HUDEP-2 (cell line): ENCODE data around the gene LRG1.
"Not testable (repeated sequence)": the region's sequence is repeated elsewhere in the genome, so short reads cannot be mapped to it uniquely, and the experiment has no call there.

Experiments
- DNase-seq, 76 experiments: peaks; one replicate each; lab custom pipeline; 2025; ENCODE audit not compliant: unreplicated experiment in 76 of 76; lab: John Stamatoyannopoulos, UW

Gene LRG1

DNA sequence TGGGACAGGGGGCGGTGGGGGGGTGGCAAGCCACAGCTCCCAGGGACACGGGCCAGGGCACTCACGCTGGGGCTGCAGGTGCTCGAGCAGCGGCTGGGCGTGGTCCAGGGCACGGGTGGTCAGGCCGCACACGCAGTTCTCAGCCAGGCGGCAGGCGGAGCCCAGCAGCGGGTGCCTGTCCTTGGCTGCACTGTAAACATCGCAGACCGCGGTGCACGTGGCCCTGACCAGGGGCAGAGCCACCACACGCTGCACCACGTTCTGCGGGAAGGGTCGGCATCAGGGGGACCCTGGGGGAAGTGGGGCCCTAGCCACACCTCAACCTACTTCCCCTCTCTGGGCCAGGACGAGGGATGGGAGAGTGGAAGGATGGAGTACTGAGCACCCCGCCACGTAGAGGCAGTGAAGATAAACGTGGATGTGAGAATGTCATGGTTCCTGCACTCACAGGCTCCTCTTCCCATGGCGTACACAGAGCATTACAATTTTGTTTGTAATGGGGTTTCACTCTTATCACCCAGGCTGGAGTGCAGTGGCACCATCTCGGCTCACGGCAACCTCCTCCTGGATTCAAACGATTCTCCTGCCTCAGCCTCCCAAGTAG, 8.2 kb downstream of the LRG1 start:
- no peak for DNase-seq

DNA sequence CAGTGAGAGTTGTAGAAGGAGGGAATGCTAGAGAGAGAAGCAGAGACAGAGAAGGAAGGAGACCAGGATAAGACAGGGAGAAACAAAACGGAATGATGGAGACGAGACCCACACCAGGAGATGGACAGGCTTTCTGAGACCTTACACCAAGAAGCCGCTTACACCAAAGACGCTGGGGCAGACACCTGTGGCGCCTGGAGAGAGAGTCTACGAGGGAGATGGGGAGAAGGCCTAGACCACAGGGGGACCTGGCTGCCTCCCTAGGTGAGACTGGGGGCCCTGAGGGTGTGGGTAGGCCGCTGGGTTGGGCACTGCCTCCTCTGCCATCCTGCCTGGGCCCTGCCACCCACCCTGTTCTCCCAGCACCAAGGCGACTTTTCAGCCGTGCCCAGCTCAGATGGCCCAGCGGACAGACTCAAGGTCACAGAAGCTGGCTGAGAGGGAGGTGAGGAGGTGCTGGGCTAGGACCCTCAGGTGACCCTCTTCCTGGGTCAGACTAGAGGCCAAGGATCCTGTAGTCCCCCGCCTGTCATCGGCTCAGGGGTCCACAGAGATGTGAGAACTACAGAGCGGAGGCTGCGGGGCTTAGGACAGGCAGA, 9.8 kb downstream of the LRG1 start:
- DNase-seq, result no peak

DNA sequence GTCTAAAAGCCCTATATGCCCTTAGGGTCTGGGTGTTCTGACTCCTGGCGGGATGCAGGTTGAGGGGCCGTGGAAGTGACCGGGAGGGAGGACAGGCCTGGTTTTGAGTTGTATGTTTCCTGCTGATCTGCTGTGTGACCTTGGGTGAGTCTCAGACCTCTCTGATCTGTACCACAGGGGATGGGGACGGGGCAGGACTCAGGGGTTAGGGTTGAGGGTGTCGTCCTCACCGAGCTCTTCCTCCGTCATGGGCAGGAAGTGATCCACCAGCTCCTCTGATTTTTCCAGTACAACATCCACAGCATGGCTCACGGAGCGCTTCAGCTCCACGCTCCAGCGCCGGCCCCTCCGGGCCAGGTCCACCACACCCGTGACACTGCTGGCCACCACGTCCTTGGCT, 11.0 kb downstream of the LRG1 start:
- no peak for DNase-seq

DNA sequence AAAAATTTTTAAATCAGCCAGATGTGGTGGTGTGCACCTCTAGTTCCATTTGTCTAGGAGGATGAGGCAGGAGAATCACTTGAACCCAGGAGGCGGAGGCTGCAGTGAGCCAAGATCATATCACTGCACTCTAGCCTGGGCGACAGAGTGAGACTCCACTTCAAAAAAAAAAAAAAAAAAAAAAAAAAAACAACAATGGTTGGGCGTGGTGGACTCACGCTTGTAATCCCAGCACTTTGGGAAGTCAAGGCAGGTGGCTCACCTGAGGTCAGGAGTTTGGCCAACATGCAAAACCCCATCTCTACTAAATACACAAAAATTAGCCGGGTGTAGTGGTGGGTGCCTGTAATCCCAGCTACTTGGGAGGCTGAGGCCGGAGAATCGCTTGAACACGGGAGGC, 12.5 kb downstream of the LRG1 start:
- DNase-seq, result not testable (repeated sequence)

DNA sequence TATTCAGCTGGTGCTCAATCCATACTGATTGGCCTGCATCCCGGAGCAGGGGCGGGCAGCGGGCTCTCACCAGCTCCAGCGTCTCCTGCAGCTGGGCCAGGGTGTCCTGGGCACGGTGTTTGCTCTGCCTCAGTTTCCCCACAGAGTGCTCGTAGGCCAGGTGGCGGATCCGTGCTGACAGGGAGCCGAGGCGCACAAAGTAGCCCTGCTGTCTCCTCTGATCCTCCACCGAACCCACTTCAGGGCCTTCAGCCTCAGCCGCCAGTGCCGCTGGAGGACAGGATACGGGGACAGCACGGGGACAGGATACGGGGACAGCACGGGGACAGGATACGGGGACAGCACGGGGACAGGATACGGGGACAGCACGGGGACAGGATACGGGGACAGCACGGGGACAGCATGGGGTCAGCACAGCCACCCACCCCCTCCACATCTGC, 14.3 kb downstream of the LRG1 start:
- DNase-seq, result no peak

DNA sequence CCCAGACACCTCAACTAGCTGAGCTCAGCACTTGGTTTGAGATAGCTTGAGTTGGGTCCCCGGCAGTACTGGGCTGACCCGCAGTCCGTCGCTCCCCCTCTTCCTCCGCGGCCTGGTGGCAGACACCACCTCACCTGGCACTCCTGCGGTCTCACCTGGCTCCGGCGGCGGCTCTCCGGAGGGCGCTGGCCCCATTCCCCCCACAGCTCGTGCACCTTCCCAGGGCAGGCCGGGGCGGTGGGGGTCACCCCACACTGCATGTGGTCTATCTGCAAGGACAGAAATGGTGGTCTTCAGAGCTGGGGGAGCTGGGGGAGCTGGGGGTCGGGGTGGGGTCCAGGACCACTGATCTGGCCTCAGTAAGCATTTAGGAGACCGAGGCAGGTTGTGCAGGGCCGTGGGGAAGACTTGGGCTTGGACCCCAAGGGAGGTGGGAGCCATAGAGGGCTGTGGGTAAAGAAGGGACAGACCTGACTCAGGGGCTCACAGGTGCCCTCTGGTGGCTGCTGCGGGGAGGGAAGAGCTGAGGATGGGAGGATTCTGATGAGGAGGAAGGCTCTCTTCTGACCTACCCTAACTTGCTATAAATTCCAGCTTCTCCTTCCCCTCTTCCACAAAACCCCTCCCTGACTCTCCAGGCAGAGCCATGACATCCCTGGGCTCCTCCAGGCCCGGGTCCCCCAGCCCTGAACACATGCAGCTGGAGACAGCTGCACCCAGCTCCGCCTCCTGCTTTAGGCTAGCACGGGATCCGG, 14.9 kb downstream of the LRG1 start:
- DNase-seq, result peak in 62 of 76 experiments; percentile 18 to 84 (median 62)

DNA sequence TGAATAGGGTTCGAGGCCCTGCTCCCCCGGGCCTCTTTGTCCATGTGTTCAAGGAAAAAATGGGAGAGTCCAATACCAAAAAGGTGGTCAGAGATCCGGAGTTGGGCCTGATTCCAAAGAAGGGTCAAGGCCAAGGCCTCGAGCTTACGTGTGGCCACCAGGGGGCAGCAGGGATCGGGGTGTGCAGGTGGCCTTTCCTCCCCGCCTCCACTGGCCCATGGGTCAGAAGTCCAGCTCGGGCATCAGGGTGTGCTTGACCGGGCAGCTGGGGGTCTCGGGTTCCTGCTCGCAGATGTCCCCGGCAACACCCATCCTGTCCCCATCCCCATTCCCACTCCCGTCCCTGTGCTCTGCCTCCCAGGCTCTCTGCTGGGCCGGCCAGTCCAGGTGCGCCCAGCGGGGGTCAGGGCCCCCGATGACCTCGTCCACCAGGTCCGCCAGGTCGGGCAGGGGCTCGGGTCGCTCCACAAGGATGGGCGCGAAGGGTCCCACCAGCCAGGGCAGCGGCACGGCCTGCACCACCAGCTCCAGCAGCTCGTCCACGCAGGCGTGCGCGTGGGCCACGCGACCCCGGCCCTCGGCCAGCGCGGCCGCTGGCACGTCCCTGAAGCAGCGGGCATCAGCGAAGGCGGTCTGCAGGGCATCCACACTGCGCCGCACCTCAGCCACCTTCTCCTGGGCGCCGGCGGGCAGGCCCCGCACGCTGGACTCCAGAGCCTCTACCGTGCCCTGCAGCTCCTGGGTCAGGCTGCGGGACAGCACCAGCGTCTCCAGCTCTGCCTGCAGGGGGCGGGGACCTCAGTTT, 16.3 kb downstream of the LRG1 start:
- peak in 49 of 76 experiments; percentile 4 to 68 (median 37) for DNase-seq

DNA sequence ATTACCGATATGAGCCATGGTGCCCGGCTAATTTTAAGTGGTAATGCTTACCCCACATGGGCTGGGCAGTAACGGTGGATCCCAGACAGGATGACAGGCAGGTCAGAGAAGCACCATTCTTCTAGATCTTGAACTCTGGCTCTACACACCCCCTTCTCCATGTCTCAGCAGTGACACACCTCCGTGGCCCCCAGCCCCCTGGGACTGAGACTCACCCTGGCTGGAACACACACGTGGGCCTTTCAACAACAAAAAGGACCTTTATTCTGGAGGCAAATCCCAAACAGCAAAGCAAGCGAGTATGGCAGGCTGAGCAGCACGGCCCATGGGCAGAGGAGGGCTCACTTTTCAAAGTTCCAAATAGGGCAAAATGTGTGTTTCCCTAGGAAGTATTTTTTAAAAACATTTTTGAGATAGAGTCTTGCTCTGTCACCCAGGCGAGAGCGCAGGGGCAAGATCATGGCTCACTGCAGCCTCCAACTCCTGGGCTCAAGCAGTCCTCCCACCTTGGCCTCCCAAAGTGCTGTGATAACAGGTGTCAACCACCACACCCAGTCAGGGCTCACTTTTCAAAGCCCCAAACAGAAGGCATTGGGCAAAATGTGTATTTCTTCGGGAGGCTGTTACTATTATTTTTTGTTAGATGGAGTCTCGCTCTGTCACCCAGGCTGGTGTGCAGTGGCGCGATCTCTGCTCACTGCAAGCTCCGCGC, 17.4 kb downstream of the LRG1 start:
- DNase-seq, result no peak

DNA sequence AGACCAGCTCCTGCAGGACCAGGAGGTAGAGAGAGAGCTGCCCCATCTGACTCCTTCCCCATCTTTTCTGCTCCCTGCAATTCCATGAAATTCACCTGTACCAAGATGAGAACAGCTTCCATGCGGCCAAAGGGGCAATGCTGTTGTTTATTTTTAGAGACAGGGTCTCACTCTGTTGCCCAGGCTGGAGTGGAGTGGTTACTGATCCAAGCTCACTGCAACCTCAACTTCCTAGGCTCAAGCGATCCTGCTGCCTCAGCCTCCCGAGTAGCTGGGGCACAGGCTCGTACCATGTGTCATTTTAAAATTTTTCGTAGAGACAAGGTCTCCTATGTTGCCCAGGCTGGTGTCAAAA, 18.0 kb downstream of the LRG1 start:
- no peak for DNase-seq

DNA sequence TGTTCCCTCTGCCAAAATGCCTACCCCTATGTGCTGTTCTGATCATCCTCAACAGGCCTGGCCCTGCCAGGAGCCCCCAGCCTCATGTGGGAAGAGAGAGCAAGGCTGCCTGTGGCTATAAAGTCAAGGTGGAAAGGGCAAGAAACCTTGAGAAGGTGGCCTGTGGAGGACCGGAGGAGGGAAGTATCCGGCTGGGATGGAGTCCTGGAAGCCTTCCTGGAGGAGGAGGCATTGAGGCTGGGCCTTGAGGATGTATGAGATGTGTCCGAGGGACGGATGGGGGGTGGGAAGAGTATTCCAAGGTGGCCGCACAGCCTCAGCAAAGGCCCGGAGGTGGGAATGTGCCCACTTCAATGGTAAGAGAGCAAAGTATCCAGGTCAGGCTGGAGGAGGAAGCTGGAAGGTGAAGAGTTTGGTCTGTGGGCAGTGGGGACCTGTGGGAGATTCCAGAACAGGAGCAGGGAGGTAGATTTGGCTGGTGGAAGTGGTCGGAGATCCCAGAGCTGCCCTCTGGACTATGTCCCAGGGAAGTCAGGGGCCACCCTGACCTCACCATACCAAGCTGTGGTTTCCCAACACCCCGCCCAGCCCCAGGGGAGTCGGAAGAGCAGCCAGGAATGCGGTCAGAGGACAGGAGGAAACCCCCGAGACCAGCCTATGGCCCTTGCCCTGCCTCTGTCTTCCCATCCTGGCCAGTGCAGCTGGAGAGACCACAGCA, 18.5 kb downstream of the LRG1 start:
- no peak for DNase-seq

DNA sequence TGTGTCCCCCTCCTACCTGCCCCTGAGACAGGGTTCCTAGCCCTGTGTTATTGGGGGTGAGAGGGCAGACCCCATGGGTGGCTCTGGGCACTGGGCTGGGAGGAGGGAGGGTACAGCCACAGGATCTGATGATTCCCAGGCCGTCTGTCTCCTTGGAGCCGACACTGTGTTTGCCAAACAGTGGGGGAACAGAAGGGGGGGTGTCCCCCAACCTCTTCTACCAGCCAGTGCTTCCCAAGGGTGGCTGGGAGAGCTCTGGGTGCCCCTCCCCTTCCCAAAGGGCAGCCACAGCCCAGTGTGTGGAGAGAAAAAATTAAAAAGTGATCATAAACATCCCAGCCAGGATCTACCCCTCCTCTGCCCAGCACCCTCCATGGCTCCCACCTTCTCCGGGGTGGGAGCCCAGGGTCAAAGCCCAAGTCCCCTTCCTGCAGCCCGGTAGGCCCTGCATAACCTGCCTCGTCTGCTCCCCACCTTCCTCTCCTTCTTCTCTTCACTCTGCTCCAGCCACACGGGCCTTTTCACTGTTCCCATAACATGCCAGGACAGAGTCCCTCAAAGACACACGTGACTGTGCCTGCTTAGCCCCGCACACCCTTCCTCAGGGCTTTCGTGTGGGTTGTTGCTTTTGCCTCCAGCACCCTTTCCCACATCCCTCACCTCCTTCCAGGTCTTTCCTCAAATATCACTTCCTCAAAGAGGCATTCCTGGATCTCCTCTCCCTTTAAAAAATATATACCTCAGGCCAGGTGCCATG, 20.1 kb downstream of the LRG1 start:
- no peak for DNase-seq

DNA sequence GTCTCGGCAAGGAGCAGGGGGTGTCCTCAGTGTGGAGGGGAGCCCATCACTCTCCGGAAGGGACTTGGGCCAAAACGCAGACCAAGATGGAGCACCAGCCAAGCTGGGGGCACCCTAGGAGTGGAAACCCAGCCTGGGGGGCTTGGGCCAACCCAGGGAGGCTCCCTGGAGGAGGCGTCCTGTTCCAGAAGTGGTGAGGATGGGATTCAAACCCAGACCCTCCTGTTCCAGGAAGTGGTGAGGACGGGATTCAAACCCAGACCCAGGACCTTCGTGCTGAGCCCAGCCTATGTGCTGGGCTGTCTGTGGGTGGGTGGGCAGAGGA, 20.7 kb downstream of the LRG1 start:
- no peak for DNase-seq

DNA sequence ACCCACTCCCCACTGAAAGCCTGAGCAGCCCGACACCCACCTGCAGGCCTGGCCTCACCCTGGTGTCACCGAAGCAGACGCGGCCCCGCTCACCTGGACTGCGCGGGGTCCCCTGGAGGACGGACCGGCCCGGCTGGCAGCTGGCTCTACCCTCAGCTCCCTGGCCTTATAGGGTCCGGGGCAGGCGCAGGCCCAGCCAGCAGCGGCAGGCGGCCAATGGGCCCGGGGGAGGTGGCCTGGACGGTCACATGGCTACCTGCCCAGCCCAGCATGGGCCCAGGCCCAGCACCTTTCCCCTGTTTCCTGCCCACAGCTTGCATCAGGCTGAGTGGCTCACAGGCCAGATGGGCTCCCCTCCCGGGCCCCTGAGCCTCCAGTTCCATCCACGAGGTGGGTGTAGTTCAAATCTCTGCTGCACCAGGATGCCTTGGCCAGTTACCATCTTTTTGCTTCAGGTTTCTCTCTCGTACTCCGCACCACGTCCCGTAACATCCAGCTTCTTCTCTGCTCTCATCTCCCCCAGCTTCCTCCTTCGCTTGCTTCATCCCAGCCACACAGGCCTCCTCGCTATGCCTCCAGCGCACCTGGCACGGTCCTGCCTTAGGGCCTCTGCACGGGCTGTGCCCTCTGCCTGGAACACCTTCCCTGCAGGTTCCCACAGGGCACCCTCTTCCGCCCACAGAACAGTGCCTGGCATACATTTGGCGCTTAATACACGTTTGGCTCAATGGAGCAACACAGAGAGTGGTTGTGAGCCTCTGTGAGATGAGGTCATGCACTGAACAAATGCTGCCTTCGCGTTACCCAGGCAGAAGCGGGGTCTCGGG, 21.3 kb downstream of the LRG1 start, which contains the start of gene PLIN4:
PLIN4 (minus strand) TSS at position 142 of the 827 bp plus-strand sequence. CDS start 214 bp downstream, outside the sequence.
- DNase-seq, result no peak

DNA sequence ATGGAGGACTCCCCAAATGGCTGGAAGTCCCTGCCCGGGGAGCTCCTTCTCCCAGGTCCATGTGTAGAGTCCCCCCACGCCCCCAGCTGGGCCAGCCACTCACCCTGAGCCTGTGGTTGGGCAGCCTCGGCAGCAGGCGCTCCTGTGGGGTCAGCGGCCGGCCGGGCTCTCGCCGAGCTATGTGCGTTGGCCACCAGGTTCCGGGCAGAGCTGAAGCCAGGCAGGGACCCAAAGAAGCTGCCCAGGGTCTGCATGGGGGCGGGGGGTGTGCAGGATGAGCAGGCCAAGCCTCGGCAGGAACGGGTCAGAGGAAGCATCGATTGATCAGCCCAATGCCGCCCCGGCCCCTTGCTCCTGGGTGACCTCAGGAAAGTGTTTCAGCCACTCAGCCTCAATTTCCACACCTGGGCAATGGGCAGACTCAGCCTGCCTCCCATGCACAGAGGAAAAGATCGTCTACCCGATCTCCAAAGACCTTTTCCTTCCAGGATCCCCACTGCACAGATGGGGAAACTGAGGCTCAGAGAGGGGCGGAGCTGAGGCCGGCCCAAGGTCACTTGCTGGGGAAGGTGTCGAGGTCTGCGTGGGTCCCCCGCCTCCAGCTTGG, 22.3 kb downstream of the LRG1 start:
- DNase-seq, result no peak

DNA sequence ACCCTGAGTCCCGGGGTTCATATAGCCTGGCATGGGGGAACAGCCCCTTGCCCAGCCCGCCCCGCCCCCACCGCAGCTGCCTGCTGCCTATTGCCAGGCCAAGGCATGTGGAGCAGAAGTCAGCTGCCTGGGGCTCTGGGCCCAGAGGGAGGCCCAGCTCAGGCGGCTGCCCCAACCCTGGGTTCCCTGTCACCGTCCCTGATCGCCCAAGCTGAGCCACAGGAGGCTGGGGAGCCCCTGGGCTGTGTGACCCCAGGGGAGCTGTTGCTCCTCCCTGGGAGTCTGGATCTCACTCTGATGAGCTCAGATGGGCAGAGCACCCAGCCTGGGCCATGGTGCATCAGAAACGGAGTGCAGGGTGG, 22.9 kb downstream of the LRG1 start:
- DNase-seq, result no peak

DNA sequence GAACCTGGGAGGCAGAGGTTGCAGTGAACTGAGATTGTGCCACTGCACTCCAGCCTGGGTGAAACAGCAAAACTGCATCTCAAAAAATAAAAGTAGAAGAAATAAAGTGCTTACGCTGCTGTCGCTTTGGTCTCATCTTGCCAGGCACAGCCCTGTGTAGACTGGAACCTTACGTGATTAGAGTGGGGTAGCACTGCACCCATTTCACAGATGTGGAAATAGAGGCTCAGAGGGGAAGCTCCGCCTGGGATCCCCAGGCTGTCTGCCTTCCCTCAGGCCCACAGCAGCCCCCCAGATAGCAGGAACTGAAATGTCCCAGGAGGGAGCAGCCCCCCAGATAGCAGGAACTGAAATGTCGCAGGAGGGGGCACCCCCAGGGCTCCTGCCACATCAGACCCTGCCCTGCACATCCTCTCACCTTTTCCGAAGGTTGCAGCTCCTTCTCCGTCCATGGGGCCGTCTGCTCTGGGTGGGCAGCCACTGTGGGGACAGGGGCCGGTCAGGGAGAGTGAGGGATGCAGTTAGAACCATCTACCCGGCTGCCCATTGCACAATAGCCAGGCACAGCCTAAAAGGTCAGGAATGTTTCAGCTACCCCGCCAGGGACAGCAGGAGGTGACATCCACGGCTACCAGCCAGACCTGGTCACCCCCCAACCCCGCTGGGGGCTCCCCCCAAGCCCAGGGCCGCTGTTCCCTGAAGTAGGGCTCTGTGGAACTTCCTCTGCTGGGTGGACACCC, 23.5 kb downstream of the LRG1 start:
- no peak for DNase-seq

DNA sequence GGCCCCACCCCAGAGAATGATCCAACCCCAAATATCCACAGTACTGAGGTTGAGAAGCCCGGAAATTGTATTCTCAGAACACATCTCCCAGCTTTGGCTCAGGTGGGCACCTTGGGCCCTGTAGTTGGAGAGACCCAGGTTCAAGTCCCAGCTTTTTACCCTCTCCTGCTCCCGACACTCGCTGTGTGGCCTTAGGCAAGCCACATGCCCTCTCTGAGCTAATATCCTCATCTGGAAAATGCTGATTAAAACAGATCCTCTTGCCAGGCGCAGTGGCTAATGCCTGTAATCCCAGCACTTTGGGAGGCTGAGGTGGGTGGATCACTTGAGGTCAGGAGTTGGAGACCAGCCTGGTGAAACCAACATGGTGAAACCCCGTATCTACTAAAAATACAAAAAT, 24.1 kb downstream of the LRG1 start:
- no peak for DNase-seq

DNA sequence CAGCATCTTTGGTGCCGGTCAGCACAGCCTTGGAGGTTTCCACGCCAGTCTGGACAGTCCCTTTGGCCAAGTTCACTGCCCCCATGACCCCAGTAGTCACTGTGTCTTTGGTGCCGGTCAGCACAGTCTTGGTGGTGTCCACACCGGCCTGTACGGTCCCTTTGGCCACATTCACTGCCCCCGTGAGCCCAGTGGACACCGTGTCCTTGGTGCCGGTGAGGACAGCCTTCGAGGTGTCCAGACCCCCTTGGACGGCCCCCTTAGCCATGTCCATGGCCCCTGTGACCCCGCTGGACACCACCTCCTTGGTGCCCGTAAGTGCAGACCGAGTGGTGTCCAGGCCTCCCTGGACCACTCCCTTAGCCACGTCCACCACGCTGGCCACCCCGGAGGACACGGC, 26.6 kb downstream of the LRG1 start:
- no peak for DNase-seq
